Endodermal cell (in vitro differentiated cells): ENCODE measurements around the gene SNRPB. TPM values are rescaled to one million over a fixed set of nuclear protein-coding genes. Genes with fewer than 3 reads are reported as not detected.

Experiments used
- DNase-seq: peaks from one replicate; pipeline ENCODE4 v3.0.0-alpha.2; 2017
- H3K27ac ChIP-seq: 2 replicates; pipeline ENCODE4 v1.5.1; 2013; ENCODE audit warnings: mild to moderate bottlenecking, low read depth, low read length, moderate library complexity
- H3K27me3 ChIP-seq: 2 replicates; pipeline ENCODE4 v1.6.1; 2013; ENCODE audit warnings: mild to moderate bottlenecking, low read length, moderate library complexity; ENCODE audit not compliant: insufficient read depth, control insufficient read depth, poor library complexity, severe bottlenecking
- H3K36me3 ChIP-seq: 2 replicates; pipeline ENCODE4 v1.7.0; 2013; ENCODE audit warnings: mild to moderate bottlenecking, low read length, moderate library complexity; ENCODE audit not compliant: control insufficient read depth, insufficient read depth
- H3K4me1 ChIP-seq: one replicate; pipeline ENCODE4 v1.7.0; 2013; ENCODE audit warnings: low read length; ENCODE audit not compliant: control insufficient read depth, insufficient read depth
- H3K4me3 ChIP-seq: 2 replicates; pipeline ENCODE4 v1.5.1; 2013; ENCODE audit warnings: mild to moderate bottlenecking, low read length, moderate library complexity
- H3K9ac ChIP-seq: 2 replicates; pipeline ENCODE4 v1.6.1; 2013; ENCODE audit warnings: mild to moderate bottlenecking, low read length, moderate library complexity; ENCODE audit not compliant: poor library complexity, severe bottlenecking; ENCODE audit errors: extremely low read depth
- H3K9me3 ChIP-seq: 2 replicates; pipeline ENCODE4 v1.6.1; 2013; ENCODE audit warnings: mild to moderate bottlenecking, low read length, moderate library complexity; ENCODE audit not compliant: control insufficient read depth
- H3K27ac Mint-ChIP-seq: 2 replicates; pipeline ENCODE4 v1.8.0; 2020; ENCODE audit warnings: mixed read lengths
- H3K27me3 Mint-ChIP-seq: 2 replicates; pipeline ENCODE4 v1.8.0; 2021; ENCODE audit warnings: mild to moderate bottlenecking, mixed read lengths; ENCODE audit not compliant: insufficient read depth
- H3K36me3 Mint-ChIP-seq: 2 replicates; pipeline ENCODE4 v1.8.0; 2020; ENCODE audit warnings: low read depth, mixed read lengths
- H3K4me1 Mint-ChIP-seq: 2 replicates; pipeline ENCODE4 v1.8.0; 2020; ENCODE audit warnings: mixed read lengths
- H3K4me3 Mint-ChIP-seq: 2 replicates; pipeline ENCODE4 v1.8.0; 2020; ENCODE audit warnings: mild to moderate bottlenecking, moderate library complexity, mixed read lengths
- H3K9me3 Mint-ChIP-seq: 2 replicates; pipeline ENCODE4 v1.8.0; 2020; ENCODE audit warnings: mild to moderate bottlenecking, mixed read lengths
- CTCF ChIP-seq: fragments of 200-600 bp; sonication (generic); conservative IDR thresholded peaks from 2 replicates; pipeline ENCODE4 v1.5.0; 2021; ENCODE audit warnings: antibody characterized with exemption, mild to moderate bottlenecking
- WGBS, 2 experiments: methylation state at CpG; one replicate each; pipeline versions ENCODE4 v1.1.5 to v1.1.7; 2013; ENCODE audit warnings: missing lambda C conversion rate in 2 of 2, mixed read lengths in 1 of 2; ENCODE audit not compliant: insufficient coverage in 1 of 2, insufficient read length in 1 of 2; 5-methylcytosine and 5-hydroxymethylcytosine counted together
- total RNA-seq, 2 donors: library from RNA; stranded (reverse); fragmentation: NEBNext Ultra II Directional in 1 of 2; extraction: Animal tissue kit (Norgen Biotek cat#: 25700) in 1 of 2; gene quantifications; 2 replicates in 1 of 2; 3 replicates in 1 of 2; pipeline ENCODE4 v1.2.1, GENCODE V29; 2021

Gene SNRPB
- total RNA-seq, 2 donors from 2014 or later = 277 to 310 TPM

GRCh38 chr20:2420510-2420909, 50.1 kb downstream of the SNRPB start:
- no peak overlapping the region for H3K4me3 Mint-ChIP-seq
- H3K9ac ChIP-seq = no peak overlapping the region
- no peak for DNase-seq

GRCh38 chr20:2418388-2418787, 52.2 kb downstream of the SNRPB start:
- Histone ChIP-seq H3K27me3 (no peaks in the 10 kb centered on the region), H3K9ac (no peak overlapping the region), H3K27ac (no peak overlapping the region), H3K9me3 (no peaks in the 10 kb centered on the region), H3K4me1 (no peaks in the 10 kb centered on the region), H3K36me3 (no peaks in the 10 kb centered on the region), H3K4me3 (no peak overlapping the region)
- Mint-ChIP-seq H3K4me3 (no peak overlapping the region), H3K27ac (no peak overlapping the region), H3K27me3 (peaks cover 4% of the 10 kb centered on the region), H3K9me3 (no peaks in the 10 kb centered on the region), H3K4me1 (no peaks in the 10 kb centered on the region), H3K36me3 (no peaks in the 10 kb centered on the region)
- no peak for TF ChIP-seq CTCF
- no peak for DNase-seq
- 79 to 100% methylated on average over 1 to 2 of the region's 2 CpGs for WGBS, 2 experiments

More at GRCh38 chr20:2420510-2420909, 50.1 kb downstream of the SNRPB start:
- Histone ChIP-seq H3K4me3 (no peak overlapping the region), H3K27ac (no peak overlapping the region), H3K9me3 (no peaks in the 10 kb centered on the region), H3K4me1 (no peaks in the 10 kb centered on the region), H3K27me3 (no peaks in the 10 kb centered on the region), H3K36me3 (no peaks in the 10 kb centered on the region)
- Mint-ChIP-seq H3K27me3 (peaks cover 5% of the 10 kb centered on the region), H3K4me1 (no peaks in the 10 kb centered on the region), H3K27ac (no peak overlapping the region), H3K9me3 (no peaks in the 10 kb centered on the region), H3K36me3 (no peaks in the 10 kb centered on the region)
- TF ChIP-seq CTCF = no peak
- WGBS, 2 experiments = no CpG with 5 or more reads among the region's 1 CpG

- no peak for TF ChIP-seq CTCF
- no peak for DNase-seq
- no peak overlapping the region for H3K4me3 Mint-ChIP-seq
- no peak overlapping the region for H3K4me3 ChIP-seq
- 90 to 98% methylated on average over 9 to 14 of the region's 14 CpGs for WGBS, 2 experiments
- H3K9me3 Mint-ChIP-seq = no peaks in the 10 kb centered on the region
- H3K36me3 ChIP-seq = no peaks in the 10 kb centered on the region
- no peaks in the 10 kb centered on the region for H3K36me3 Mint-ChIP-seq
- no peak overlapping the region for H3K27ac ChIP-seq
- H3K27me3 ChIP-seq = no peaks in the 10 kb centered on the region
- H3K9me3 ChIP-seq = no peaks in the 10 kb centered on the region
- H3K9ac ChIP-seq = no peak overlapping the region
- no peaks in the 10 kb centered on the region for H3K4me1 ChIP-seq
- no peaks in the 10 kb centered on the region for H3K4me1 Mint-ChIP-seq
- H3K27ac Mint-ChIP-seq = no peak overlapping the region
- peaks cover 3% of the 10 kb centered on the region for H3K27me3 Mint-ChIP-seq
Observed at GRCh38 chr20:2417213-2417541, 53.4 kb downstream of the SNRPB start.
